Right ventricle myocardium superior (tissue), 1 donor: ENCODE results near the gene SPEF2. TPM values are rescaled to one million over a fixed set of nuclear protein-coding genes. Genes with fewer than 3 reads are reported as not detected.

Experiments used
- ATAC-seq: fragments of 200-7000 bp; cut with Tn5 transposase; one replicate; pipeline ENCODE4 v1.9.1; 2020; ENCODE audit warnings: mild to moderate bottlenecking; ENCODE audit not compliant: poor library complexity
- DNase-seq: peaks from one replicate; pipeline ENCODE4 v3.0.0-alpha.2; 2020
- intact Hi-C: fragments of 100-400 bp; cut with DNase I; formaldehyde crosslinking; loops from one replicate; pipeline ENCODE4 v1.11.2; 2022
- total RNA-seq: library from RNA; stranded (reverse); fragmentation: NEBNext Ultra II Directional; extraction: Animal tissue kit (Norgen Biotek cat#: 25700); gene quantifications from one replicate; pipeline ENCODE4 v1.2.1, GENCODE V29; 2021
- donor health status: DM: no; HTN: yes; CAD: no; lungs with severe emphysema.

The SPEF2 gene
- total RNA-seq, 1 donor from 2014 or later = 1.1 TPM

DNA sequence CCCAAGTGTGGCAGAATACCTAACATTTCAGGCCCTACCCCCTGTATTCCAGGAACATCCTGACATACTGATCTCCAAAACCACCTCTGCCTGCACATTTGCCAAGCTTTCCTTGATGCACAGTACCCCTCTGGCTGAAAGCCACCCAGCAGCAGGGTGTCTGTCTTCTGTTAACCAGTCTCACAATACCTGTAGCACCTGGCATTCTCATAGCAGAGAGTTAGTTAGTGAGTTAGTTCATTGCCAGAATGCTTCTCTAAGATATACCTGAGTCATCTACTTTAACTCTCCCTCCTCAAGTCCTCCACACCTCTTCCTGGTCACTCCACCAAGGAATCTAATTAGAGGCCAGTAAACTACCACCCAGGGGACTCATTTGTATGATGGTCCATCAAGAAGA lies 192.9 kb downstream of the SPEF2 start:
- no peak for DNase-seq
- intact Hi-C loops = no loop called here
- no peak for ATAC-seq

DNA sequence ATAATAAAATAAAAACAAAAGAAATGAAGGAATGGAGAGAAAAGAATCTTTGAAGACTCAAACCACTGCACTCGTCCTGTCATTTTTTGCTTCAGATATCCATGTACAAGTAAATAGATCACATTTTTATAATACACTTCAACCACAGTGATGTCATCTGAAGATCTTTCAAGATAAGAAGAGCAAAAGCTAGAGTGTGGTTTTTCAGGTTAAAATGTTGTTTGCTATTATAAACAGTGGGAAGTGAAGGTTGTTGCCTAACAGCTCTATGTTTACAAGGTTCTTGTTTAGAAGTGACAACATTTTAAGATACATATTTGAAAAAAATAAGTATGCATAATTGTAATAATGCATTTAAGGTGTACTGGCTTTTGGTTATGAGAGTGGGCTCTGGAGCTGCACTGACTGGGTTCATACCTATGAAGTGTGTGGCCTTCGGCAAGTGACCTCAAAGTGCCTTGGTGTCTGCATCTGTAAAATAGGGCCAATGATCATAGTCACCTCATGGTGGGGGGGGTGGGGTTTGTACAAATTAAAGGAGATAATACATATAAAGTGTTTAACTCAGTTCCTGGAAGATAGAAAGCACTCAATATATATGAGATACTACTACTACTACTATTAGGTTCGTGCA lies 193.6 kb downstream of the SPEF2 start:
- DNase-seq = no peak
- no peak for ATAC-seq
- intact Hi-C loops = no loop called here

DNA sequence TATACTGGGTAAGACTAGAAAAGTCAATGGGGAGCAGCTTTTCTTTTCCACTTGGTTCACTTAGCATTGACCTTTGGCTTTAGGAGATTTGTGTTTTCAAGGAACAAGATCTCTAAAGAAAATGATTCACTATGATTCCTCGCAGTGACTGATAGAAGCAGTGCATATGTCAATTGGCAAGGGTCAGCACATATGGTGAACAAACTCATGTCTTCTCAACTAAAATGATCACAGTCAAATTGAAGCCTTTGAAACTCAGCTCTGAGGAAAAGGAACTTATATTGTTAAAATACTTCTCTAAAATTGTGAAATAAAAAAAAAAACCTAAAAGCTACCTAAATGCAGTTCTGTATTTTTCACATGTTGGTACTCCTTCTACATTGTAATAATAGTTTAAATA lies 195.9 kb downstream of the SPEF2 start:
- DNase-seq = no peak
- intact Hi-C loops = no loop called here
- ATAC-seq = no peak

DNA sequence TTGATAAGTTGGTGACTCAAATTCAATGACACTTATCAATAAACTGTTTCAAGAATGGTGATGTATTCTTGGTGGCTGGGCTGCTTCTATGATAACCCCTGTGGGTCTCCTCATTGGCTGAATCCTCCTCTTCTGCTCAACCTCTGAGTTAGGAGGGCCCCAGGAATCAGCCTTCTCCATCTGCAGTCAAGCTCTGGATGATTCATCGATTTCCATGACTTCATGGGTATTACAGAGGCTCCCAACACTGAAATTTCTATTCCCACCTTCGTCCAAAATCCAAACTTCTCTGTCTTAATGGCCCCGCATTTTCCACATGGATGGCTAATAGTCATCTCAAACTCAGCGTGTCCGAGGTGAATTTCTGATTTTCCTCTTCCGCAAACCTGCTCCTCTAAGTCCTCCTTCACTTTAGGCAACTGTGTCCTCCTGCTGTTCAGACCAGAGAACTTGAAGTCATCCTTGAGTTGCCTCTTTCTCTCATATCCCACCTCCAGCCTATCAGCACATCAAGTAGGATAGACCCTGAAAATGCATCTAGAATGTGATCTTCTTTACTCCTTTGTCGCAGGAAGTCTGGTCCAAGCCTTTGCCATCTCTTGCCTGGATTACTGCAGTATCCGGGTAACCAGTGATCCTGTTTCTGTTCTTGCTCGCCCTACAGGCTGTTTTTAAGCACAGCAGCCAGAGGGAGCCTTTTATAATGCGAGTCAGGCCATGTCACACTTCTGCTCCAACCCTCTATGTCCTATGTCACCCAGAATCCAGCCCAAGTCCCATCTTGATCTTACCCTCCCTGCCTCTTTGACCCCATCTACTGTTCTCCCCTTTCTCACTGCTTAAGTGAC lies 197.7 kb downstream of the SPEF2 start:
- intact Hi-C loops = no loop called here
- no peak for DNase-seq
- ATAC-seq = no peak

DNA sequence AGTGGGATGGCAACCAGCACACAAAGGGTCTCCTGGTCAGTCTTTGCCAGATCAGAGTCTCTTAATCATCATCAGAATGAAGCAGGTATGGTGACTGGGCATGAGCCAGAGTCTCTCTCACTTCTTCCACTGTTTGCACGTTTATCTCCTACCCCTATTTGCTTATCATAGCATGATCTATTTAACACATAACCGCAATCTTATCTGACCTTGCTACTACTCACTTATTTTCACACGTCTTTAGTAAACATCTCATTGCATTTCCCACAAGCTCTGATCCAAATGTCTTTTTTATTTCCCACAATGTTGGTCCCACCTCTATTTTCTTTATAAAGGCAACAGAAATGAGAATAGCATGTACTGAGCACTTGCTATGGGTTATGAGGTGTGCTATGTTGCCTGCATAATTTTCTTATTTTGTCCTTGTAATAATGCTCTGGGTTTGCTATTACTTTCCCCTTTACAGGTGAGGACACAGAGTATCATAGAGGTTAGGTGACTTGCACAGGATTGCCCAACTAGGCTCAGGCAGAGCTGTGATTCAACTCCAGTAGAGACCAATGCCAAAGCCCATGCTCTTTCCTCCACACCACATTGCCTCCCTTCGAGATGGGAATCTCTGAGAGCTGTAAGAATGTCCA lies 199.3 kb downstream of the SPEF2 start:
- ATAC-seq = no peak

DNA sequence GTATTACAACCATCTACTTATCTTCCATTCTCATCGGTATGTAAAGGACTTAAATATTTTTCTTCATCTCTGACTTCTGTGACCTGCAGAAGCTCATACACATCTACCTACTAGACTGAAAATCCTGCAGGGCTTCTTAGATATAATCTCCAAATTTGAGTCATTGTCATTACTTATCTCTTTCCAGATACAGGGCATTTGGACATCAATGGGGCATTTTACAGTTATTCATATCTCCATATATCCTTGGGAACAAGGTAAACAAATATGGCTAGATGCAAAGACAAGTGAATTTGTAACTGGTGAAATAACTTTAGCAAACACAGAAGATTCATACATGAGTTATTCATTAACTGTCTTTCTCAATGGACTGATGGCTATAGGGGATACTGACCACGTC lies 201.4 kb downstream of the SPEF2 start:
- DNase-seq (no peak), ATAC-seq (no peak)
- intact Hi-C loops = no loop called here

More for the DNA sequence above, 199.3 kb downstream of the SPEF2 start:
- no peak for DNase-seq
- intact Hi-C loops = no loop called here

DNA sequence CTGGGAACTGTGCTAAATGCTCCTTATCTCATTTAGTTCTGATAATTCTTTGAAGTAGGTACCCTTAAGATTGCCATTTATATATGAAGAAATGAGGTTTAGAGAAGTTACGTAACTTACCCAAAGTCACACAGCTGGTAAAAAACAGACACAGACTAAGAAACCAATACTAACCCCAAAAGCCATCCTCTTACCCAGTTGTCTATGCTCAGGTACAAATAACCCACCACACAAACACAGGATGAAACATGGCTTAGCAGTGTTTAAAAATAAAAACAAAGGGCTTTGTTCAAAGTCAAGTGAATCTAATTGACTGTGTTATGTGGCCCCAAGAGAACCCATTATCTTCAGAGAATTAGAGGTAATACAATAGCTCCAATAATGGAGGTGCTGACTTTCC lies 202.0 kb downstream of the SPEF2 start:
- no peak for DNase-seq
- no peak for ATAC-seq
- intact Hi-C loops = no loop called here

DNA sequence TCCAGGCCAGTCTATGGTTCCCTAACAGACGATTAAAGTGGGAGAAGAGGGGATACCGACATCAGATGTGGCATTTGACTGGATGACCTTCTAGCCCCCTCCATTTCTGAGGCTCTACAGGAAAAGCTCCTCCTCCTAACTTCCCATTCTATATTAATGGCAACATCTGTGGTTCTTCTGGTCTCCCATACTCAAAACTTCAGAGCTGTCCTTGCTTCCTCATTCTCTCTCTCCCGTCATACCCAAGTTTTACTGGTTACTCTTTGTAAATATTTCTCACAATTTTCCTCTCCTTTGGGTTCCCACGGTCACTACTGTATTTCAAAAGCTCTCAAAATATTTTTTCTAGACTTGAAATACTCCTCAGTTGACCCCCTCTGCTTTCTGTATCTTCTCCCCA lies 203.1 kb downstream of the SPEF2 start:
- DNase-seq = no peak
- no peak for ATAC-seq
- intact Hi-C loops = no loop called here

DNA sequence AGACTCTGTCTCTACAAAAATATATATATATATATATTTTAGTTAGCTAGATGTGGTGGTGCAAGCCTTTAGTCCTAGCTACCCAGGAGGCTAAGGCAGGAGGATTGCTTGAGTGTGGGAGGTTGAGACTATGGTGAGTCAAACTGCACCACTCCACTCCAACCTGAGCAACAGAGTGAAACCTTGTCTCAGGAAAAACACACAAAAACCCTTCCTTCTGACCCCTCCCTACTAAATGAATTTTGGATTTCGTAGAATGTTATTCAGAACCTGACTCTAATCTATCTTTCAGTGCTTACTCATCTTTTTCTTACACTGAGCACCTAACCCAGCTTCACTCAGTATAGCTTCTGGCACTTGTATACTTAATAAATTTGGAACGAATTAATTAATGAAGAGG lies 203.8 kb downstream of the SPEF2 start:
- no peak for ATAC-seq
- intact Hi-C loops = no loop called here
- no peak for DNase-seq

DNA sequence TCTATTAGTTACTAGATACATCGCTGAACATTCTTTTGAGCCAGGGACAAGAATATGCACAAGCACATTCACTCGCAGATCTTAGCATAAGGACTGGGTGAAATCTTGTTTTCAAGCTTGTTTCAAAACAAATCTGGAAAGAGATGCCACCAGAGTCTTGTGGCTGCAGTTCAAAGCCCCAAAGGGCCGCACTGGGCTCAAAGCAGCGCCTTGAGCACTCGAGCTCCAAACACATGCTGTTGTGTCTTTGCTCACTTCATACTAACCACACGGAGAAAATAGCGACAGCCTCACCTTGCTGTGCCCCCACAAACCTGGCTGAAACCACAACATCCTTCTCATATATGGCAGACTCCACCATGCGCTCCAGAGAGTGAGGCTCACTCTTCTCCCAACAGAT lies 204.8 kb downstream of the SPEF2 start:
- ATAC-seq (no peak), DNase-seq (no peak)
- intact Hi-C loops = no loop called here

DNA sequence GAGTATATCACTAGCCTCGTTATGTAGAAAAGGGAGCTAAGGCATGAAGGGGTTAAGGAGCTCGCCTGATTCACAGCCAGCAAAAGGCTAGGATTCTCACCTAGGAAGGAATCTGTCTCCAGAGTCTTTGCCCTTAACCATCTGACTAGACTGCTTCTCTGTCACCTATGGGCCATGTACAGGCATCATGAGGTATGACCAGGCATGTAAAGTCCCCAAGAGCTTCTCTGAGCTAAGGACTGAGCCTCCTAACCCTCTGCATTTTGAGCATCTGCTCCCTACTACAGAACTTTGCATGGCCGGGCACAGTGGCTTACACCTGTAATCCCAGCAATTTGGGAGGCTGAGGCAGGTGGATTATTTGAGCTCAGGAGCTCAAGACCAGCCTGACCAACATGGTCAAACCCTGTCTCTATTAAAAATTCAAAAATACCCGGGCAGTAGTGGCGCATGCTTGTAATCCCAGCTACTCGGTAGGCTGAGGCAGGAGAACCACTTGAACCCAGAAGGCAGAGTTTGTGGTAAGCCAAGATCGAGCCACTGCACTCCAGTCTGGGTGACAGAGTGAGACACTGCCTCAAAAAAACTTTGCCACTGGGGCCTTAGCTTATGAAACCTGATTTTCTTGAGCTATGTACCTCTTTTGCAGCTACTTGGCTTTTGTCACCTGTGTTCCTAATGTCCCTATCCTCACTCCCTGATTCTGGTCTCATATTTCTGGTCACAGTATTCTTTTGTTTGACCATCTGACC lies 205.9 kb downstream of the SPEF2 start:
- no peak for ATAC-seq
- intact Hi-C loops = no loop called here
- DNase-seq = no peak

DNA sequence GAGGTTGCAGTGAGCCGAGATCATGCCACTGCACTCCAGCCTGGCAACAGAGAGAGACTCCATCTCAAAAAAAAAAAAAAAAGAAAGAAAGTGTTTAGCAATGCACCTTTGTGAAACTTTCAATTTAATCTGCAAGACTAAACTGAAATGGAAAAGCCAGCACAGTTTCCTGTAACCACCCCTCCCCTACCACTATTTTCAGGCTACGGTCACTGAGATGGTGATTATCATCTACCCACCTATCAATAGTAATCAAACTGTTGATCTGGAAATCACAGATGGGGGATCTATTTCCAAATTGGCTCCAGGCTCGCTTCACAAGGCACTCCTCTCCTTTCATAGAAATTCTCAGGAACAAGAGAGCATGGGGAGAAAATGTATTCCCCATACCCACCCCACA lies 208.4 kb downstream of the SPEF2 start:
- ATAC-seq (no peak), DNase-seq (no peak)
- intact Hi-C loops = no loop called here

DNA sequence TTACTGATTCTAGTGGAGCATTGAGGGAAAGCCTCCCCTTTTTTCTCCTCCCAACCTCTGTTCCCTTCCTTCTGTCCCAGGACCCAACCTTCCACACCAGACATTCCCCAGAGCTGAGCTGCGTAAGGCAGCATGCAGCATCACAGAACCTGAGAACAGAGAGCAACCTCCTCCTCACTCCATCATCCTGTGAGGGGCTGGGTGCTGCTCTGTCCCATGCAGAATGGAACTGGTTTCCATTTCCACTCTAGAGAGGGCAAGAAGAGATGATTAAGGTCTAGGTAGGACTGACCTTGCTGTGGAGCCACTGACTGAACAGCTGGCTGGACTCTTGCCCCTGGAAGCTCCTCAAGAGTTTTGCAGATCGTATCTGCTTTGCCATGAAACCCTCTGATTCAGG lies 208.9 kb downstream of the SPEF2 start:
- ATAC-seq = no peak
- intact Hi-C loops = no loop called here
- DNase-seq = no peak

DNA sequence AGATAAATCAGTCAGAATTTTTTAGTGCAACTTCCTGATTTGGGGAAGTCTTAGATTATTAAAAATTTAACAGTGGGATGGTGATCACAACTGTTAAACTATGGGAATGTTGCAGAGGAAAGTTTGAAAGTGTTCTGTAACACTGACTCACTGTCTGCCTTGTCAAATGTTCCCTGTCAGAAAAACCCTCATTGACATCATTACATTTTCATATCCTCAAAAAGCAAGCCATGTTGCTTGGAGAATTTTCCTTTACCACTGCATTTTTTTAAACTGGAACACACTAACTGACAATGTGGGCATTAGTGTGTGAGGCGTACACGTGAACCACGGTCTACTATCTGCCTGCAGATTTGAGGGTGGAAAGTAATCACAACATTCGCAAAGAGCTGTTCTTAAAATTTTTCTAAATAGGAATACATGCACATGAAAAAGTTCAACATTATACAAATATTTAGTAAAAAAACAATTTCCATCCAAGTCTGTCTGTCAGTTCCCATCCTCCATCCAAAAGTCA lies 210.5 kb downstream of the SPEF2 start:
- DNase-seq = no peak
- ATAC-seq = no peak
- intact Hi-C loops = no loop called here

DNA sequence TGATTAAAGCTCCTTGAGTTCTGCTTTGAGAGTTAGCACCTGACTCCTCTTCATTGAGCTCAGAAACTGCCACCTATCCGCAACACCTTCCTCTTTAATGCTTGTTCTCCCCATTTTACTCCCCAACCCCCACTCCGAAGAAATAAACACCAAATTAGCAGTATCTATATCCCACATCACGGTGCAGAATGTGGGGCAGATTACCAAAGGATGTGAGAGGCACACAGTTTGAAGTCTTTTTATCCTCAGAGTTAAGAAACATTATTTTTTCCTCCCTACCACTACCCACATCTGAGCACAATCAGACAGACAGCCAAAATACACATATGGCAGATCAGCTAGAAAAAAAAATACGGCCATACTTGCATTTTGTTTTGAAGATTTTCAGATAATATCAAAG lies 212.9 kb downstream of the SPEF2 start:
- no peak for ATAC-seq
- no peak for DNase-seq
- intact Hi-C loops = no loop called here

DNA sequence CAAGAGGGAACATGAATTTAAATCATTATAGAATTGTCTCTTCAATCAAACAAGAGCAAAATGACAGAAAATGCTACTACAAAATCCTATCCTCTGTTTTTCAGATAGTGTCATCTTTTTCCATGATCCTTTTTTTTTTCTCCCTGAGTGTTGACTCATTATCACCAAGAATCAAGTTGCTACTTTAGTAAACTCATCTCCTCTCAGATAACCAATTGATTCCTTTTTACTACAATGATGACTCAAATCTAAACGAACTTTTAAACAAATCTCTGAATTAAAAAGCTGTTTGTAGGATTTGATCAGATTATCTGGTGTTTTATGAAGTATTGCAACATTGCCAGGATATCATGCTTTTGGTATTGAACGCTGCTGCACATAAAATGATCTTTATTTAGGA lies 215.1 kb downstream of the SPEF2 start:
- intact Hi-C loops = no loop called here
- no peak for ATAC-seq
- no peak for DNase-seq

DNA sequence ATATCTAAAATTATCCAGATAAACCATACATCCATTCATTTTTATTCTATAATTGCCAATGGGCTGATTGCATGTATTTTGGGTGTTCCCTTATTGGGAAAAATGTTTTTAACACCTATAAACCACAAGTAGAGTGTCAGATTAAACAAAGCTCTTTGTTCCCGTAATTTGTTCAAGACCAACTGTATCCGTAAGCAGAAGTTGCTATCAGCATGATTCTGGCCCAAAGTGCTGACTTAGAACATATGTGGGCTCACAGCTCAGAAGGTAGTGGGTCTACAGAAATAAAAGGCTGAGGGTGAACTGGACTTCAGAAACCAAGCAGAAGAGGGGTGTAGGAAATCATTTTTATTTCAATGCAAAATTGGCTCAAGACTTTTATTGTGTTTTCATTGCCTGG lies 215.6 kb downstream of the SPEF2 start:
- no peak for ATAC-seq
- DNase-seq = no peak
- intact Hi-C loops = no loop called here

DNA sequence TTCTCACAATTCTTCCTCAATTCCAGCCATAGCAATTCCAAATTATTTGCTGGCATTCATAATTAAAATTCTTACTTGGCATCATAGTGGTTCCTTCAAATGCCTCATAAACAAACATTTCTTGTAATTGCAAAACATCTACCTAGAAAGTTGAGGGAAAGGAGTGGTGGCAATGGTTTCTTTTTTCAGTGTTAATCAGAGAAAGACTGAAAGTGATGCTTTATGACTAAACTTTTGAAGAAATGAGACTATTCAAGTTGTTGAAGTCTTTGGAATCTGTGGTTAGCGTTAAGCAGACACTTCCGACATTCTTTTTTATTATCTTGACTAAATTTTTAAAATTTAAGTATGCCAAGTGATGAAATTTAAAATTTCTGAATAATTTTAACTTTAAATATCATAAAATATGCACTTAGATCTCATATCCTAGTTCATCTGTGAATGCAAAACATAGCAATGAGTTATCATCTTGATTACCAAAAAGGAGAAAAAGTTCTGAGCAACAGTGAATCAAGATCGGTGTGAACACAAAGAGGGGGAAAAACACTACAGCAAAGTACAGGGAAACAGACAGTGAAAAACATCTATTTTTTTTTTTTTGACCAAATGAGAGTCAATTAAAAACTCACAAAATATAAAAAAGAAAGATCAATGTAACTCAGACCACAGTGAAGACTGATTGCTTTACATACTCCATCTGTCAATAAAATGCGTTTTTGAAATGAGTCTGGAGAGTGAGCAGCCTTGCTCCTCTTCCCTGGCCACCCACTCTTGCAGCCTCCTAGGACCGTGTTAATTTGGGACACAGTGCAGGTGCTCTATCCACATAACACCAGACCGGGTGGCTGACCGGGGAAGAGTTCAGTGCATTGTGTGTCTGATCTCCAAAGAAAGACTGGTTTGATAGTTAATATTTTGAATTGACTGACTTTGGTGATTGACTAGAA lies 218.4 kb downstream of the SPEF2 start:
- DNase-seq = no peak
- ATAC-seq = no peak
- intact Hi-C loops = no loop called here
